ENCODE results near the gene PLIN1. TPM values are rescaled to one million over a fixed set of nuclear protein-coding genes. Genes with fewer than 3 reads are reported as not detected.

Gene PLIN1
- total and polyA plus RNA-seq, 9 of the 15 experiments (the other 6 are each of a cell fraction or from before 2014, with no cell fraction given), result not detected

DNA sequence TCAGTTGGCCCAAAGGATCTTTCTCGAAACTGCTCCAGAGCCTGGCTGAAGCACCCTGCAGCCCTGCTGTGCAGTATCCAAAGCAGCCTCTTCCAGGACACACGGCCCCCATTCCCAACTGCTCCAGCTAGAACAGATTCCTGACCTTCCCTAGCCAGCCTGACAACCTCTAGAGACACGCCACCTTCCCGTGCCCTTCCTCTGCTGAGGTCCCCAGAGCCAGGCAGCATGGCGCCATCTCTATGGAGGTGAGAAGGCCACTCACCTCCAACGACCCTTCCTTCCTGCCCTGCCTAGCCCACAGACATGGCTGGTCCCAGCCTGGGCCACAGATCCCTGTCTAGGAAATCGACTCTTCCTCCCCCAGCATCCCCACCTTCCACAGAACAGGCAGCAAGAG is 27.0 kb downstream of the PLIN1 start:
- POLR2A ChIA-PET, result interaction anchor here (1.4 kb wide), 1 partner anchor 21 kb away, joined by 3 read pairs; no protein-coding TSS in a partner anchor
- no peak for ATAC-seq
- CTCF ChIA-PET (ENCODE audit: low intra/inter-chr PET ratio), result no interaction called here
- TF ChIP-seq ZFX (CRISPR knock-in tag; IDR thresholded peaks at IDR 0.05) (no peak), ZNF143 (CRISPR knock-in tag; IDR thresholded peaks at IDR 0.05) (no peak), CC2D1A (IDR thresholded peaks at IDR 0.05) (no peak), ZNF232 (CRISPR knock-in tag; IDR thresholded peaks at IDR 0.05) (no peak), C11orf30 (IDR thresholded peaks at IDR 0.05; ENCODE audit: low read depth) (no peak), PPARD (CRISPR knock-in tag; IDR thresholded peaks at IDR 0.05) (no peak), SRSF9 (IDR thresholded peaks at IDR 0.05; ENCODE audit: borderline replicate concordance, low read depth, low read length) (no peak), HCFC1 (IDR thresholded peaks at IDR 0.05; ENCODE audit: low read depth, low read length) (no peak), FOXP1 (CRISPR knock-in tag; IDR thresholded peaks at IDR 0.05) (no peak), HDGF (IDR thresholded peaks at IDR 0.05) (no peak)
- TF ChIP-seq, protein P1, sequence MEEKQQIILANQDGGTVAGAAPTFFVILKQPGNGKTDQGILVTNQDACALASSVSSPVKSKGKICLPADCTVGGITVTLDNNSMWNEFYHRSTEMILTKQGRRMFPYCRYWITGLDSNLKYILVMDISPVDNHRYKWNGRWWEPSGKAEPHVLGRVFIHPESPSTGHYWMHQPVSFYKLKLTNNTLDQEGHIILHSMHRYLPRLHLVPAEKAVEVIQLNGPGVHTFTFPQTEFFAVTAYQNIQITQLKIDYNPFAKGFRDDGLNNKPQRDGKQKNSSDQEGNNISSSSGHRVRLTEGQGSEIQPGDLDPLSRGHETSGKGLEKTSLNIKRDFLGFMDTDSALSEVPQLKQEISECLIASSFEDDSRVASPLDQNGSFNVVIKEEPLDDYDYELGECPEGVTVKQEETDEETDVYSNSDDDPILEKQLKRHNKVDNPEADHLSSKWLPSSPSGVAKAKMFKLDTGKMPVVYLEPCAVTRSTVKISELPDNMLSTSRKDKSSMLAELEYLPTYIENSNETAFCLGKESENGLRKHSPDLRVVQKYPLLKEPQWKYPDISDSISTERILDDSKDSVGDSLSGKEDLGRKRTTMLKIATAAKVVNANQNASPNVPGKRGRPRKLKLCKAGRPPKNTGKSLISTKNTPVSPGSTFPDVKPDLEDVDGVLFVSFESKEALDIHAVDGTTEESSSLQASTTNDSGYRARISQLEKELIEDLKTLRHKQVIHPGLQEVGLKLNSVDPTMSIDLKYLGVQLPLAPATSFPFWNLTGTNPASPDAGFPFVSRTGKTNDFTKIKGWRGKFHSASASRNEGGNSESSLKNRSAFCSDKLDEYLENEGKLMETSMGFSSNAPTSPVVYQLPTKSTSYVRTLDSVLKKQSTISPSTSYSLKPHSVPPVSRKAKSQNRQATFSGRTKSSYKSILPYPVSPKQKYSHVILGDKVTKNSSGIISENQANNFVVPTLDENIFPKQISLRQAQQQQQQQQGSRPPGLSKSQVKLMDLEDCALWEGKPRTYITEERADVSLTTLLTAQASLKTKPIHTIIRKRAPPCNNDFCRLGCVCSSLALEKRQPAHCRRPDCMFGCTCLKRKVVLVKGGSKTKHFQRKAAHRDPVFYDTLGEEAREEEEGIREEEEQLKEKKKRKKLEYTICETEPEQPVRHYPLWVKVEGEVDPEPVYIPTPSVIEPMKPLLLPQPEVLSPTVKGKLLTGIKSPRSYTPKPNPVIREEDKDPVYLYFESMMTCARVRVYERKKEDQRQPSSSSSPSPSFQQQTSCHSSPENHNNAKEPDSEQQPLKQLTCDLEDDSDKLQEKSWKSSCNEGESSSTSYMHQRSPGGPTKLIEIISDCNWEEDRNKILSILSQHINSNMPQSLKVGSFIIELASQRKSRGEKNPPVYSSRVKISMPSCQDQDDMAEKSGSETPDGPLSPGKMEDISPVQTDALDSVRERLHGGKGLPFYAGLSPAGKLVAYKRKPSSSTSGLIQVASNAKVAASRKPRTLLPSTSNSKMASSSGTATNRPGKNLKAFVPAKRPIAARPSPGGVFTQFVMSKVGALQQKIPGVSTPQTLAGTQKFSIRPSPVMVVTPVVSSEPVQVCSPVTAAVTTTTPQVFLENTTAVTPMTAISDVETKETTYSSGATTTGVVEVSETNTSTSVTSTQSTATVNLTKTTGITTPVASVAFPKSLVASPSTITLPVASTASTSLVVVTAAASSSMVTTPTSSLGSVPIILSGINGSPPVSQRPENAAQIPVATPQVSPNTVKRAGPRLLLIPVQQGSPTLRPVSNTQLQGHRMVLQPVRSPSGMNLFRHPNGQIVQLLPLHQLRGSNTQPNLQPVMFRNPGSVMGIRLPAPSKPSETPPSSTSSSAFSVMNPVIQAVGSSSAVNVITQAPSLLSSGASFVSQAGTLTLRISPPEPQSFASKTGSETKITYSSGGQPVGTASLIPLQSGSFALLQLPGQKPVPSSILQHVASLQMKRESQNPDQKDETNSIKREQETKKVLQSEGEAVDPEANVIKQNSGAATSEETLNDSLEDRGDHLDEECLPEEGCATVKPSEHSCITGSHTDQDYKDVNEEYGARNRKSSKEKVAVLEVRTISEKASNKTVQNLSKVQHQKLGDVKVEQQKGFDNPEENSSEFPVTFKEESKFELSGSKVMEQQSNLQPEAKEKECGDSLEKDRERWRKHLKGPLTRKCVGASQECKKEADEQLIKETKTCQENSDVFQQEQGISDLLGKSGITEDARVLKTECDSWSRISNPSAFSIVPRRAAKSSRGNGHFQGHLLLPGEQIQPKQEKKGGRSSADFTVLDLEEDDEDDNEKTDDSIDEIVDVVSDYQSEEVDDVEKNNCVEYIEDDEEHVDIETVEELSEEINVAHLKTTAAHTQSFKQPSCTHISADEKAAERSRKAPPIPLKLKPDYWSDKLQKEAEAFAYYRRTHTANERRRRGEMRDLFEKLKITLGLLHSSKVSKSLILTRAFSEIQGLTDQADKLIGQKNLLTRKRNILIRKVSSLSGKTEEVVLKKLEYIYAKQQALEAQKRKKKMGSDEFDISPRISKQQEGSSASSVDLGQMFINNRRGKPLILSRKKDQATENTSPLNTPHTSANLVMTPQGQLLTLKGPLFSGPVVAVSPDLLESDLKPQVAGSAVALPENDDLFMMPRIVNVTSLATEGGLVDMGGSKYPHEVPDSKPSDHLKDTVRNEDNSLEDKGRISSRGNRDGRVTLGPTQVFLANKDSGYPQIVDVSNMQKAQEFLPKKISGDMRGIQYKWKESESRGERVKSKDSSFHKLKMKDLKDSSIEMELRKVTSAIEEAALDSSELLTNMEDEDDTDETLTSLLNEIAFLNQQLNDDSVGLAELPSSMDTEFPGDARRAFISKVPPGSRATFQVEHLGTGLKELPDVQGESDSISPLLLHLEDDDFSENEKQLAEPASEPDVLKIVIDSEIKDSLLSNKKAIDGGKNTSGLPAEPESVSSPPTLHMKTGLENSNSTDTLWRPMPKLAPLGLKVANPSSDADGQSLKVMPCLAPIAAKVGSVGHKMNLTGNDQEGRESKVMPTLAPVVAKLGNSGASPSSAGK (IDR thresholded peaks at IDR 0.05), result no peak
- TF ChIP-seq, protein P2, sequence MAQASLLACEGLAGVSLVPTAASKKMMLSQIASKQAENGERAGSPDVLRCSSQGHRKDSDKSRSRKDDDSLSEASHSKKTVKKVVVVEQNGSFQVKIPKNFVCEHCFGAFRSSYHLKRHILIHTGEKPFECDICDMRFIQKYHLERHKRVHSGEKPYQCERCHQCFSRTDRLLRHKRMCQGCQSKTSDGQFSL (CRISPR knock-in tag; IDR thresholded peaks at IDR 0.05), result no peak
- TF ChIP-seq, protein P2 (tag; IDR thresholded peaks at IDR 0.05), result no peak

More for the DNA sequence above, 27.0 kb downstream of the PLIN1 start:
- Histone ChIP-seq H3K36me3 (ENCODE audit: control insufficient read depth, insufficient read depth, low read length) (no peaks in the 10 kb centered on the region), H3K27me3 (ENCODE audit: control insufficient read depth in 2 of 2, insufficient read depth in 2 of 2, low read length in 2 of 2) (peaks cover 5 to 35% of the 10 kb centered on the region in 2 experiments; a peak in 3 of 5 replicates), H3K27ac (ENCODE audit: extremely low read depth, low read depth, low read length) (no peak overlapping the region), H3K4me2 (ENCODE audit: insufficient read depth, low read length) (no peak overlapping the region), H3K4me3 (no peak overlapping the region), H2AFZ (ENCODE audit: low read depth, low read length) (no peak overlapping the region), H4K20me1 (replicated peaks; ENCODE audit: control insufficient read depth, insufficient read depth, low read length) (no peaks in the 10 kb centered on the region), H3K9me3 (replicated peaks; ENCODE audit: control insufficient read depth, insufficient read depth, low read depth, low read length) (no peaks in the 10 kb centered on the region), H3K9ac (ENCODE audit: insufficient read depth in 1 of 2, low read depth in 2 of 2, low read length in 2 of 2) (no peak overlapping the region), H3K4me1 (replicated peaks in 1 of 2; ENCODE audit: control insufficient read depth in 2 of 2, insufficient read depth in 2 of 2, low read length in 2 of 2) (peaks cover 0 to 27% of the 10 kb centered on the region in 2 experiments; a peak in 4 of 5 replicates), H3K9me1 (ENCODE audit: control insufficient read depth, insufficient read depth, low read length) (no peaks in the 10 kb centered on the region), H3K79me2 (ENCODE audit: control insufficient read depth, insufficient read depth, low read length) (no peaks in the 10 kb centered on the region)
- DNase-seq (ENCODE audit: extremely low read depth in 1 of 4, low spot score in 3 of 4) (no peak), FAIRE-seq (no peak)
- WGBS (ENCODE audit: insufficient coverage, low coverage, missing lambda C conversion rate), result 20% methylated on average over 7 of the region's 7 CpGs
- in situ Hi-C loops (cut with MboI) (no loop called here), intact Hi-C loops (cut with micrococcal nuclease) (no loop called here)
- no TSS peak for BruUV-seq (replicated peaks)
